ENCODE data around the gene TAS1R1.

DNA sequence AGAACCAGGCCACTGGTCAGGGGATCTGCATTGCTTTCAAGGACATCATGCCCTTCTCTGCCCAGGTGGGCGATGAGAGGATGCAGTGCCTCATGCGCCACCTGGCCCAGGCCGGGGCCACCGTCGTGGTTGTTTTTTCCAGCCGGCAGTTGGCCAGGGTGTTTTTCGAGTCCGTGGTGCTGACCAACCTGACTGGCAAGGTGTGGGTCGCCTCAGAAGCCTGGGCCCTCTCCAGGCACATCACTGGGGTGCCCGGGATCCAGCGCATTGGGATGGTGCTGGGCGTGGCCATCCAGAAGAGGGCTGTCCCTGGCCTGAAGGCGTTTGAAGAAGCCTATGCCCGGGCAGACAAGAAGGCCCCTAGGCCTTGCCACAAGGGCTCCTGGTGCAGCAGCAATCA is 19.7 kb downstream of the TAS1R1 start:
- TF ChIP-seq RAD21 (conservative IDR thresholded peaks at IDR 0.05 in 1 of 2, IDR thresholded peaks at IDR 0.05 in 1 of 2) (no peak), POLR2A (IDR thresholded peaks at IDR 0.05; ENCODE audit: low read length) (no peak), RCOR1 (IDR thresholded peaks at IDR 0.05; ENCODE audit: low read depth, low read length) (no peak), MYC (IDR thresholded peaks at IDR 0.05; ENCODE audit: borderline replicate concordance, low read length) (no peak)
- TF ChIP-seq, protein P1, sequence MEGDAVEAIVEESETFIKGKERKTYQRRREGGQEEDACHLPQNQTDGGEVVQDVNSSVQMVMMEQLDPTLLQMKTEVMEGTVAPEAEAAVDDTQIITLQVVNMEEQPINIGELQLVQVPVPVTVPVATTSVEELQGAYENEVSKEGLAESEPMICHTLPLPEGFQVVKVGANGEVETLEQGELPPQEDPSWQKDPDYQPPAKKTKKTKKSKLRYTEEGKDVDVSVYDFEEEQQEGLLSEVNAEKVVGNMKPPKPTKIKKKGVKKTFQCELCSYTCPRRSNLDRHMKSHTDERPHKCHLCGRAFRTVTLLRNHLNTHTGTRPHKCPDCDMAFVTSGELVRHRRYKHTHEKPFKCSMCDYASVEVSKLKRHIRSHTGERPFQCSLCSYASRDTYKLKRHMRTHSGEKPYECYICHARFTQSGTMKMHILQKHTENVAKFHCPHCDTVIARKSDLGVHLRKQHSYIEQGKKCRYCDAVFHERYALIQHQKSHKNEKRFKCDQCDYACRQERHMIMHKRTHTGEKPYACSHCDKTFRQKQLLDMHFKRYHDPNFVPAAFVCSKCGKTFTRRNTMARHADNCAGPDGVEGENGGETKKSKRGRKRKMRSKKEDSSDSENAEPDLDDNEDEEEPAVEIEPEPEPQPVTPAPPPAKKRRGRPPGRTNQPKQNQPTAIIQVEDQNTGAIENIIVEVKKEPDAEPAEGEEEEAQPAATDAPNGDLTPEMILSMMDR (IDR thresholded peaks at IDR 0.05): no peak

All from A549 (cell line).